ENCODE data around the gene COL25A1.

Gene COL25A1

DNA sequence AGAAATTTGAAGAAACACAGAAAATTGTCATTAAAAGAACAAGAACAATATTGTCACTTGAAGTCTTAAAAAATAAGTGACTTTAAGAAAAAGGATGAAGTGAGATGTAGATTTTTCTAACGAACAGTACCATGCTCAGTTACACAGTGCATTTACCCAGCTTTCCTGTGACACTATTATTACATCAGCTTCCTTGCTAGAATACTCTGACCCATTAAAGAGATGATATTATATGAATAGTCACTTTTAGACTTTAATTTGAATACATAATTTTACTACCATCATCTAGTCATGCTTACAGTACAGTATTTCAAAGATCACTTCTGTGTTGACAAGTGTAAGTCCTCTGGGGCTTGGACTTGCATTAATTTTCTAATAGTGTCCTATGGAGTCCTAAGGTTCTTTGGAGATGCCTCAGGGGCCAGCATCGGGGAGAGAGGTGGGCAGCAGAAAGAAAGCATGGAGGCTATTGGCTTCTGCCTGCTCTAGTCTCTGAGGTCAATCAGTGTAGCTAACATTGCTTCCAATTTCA is 10.7 kb downstream of the COL25A1 start:
- DNase-seq, result no peak

DNA sequence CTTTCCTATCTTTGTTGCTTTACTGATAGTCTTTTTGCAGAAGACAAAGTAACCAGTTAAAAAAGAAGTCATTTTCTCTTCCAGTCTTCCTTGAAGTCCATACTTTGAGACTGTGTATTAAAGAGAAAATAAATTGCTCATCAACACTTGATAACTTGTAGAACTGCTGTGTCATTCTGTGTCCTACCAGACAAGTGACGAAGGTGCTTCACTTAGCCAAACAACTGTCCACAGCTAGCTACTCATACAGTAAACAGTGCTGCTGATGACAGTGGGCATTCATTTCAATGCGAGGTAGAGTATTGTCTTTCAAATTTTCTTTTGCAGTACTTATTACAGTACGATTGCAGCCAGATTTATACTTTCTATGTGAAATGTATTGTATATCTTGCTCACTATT is 11.5 kb downstream of the COL25A1 start:
- DNase-seq, result no peak

DNA sequence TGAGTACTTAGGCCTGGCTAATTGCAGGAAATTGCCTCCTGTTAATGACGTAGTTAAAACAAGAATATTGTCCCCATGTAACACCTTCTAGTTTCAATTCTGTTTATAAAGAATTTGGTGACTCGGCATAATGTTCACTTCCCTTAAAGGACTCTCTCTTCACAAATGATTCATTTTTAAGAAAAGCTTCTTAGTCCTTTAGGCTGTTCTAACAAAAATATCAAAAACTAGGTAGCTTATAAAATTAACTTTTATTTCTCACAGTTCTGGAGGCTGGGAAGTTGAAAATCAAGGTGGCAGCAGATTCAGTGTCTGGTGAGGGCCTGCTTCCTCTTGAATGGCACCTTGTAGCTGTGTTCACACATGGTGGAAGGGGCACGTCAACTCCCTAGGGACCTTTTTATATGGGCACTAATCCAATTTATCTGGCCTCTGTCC is 23.8 kb downstream of the COL25A1 start:
- no peak for DNase-seq

DNA sequence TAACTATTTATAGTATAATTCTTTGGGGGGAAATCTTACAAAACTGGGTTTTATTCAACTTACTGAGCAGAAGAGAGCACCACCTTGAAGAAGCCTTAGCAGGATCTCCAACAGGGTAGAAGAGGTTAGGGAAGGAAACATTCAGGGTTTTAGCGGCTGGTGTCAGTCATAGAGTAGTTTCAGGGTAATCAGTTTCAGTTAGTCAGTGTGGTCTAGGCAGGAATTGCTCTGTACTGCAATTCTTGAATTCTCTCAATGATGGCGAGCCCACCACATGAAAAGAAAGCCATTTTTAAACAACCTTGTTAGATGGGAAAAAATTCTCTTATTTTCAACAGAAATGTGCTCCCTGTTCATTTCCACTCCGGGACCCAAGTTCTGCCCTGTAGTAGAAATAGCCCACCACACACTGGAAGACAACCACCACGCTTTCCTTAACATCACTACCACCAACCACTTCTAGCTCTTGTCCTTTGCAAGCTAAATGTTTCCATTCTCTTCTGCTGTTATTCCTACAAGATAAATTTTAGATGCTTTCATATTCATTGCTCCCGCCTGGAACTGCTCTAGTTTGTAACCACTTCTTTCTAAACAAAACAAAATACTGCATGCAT is 25.9 kb downstream of the COL25A1 start:
- DNase-seq, result no peak

DNA sequence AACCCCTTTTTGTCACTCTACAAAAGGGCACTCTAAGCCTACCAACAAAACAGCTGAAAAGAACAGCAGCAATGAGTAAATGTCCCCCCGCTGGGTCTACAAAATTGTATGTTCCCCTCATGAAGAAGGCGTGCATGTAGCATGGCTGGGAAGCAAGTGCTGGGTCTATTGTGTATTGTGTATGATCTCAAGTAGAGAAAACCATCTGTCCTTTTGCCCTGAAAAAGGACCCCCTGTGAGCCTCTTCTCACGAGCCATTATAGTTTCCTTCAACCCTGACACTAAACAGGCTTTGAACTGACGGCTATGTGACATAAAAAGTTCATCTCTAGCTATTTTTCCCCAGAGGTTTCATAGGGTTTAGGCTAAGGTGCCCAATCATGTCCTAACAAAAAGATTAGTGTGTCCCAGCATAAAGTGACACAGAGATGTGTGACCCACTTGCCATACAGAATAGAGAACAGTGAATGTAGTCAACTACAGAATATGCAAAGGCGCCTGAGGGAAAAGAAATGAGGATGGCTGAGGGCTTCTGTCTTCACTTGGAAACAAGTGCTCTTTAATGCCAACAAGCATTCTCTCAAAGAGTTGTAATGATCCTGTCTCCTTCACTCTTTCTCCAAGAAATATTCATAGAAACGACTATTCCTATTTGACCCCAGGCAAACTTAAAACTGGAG is 27.3 kb downstream of the COL25A1 start:
- DNase-seq, result no peak

DNA sequence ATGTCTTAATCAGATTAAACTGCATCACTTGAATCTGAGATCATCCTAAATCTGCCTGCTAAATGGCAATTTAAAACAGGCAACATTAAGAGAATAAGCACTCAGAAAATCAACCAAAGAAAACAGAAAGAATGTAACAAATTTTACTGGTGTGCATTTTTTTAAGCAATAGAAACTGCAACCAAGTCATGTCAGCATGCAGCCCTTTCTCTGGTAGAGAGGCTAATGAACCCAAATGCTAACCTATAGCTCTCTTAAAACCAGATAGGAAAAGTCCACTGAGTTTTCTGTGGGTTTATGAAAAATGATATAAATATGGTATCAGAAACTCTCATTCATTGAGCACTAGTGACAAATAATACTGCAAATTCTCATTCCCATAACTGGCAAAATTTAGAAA is 35.6 kb downstream of the COL25A1 start:
- no peak for DNase-seq

- no peak for DNase-seq
Measured at GRCh38 chr4:109266236-109266635, 36.2 kb downstream of the COL25A1 start.

DNA sequence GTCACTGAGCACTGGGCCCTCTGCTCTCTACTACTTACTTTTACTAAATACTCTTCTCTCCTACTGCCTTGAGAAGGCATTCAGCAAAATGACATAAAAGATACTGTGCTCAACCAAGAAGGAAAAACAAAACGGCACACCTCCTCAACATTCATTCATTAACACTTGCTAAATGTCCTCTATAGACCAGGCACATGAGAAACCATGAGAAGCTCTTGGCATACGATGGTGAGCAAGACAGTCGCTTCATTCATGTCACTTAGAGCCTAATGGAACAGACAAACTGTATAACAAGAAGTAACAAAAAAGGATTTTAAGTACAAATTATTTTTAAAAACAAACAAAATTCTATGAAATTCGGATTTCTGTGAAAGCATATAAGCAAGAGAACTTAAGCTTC is 38.7 kb downstream of the COL25A1 start:
- no peak for DNase-seq

DNA sequence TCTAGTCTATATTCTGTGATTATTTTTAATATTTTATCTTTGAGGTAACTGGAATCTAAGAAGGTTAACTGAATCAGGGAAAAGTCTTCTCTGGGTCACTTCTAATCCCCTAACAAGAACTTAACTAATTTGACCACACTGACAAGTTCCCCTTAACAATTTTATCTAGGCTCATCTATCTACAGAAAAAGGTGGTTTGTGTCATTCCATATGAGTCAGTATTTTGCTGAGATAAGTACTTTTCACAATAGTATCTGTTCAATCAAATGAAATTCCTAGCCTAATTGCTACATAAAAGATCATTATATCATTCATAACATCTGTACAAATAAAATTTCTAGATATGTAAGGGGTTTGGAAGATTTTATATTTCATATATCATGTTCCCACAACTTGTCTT is 45.6 kb downstream of the COL25A1 start:
- no peak for DNase-seq

- no peak for DNase-seq
Measured at GRCh38 chr4:109254845-109255244, 47.6 kb downstream of the COL25A1 start.

DNA sequence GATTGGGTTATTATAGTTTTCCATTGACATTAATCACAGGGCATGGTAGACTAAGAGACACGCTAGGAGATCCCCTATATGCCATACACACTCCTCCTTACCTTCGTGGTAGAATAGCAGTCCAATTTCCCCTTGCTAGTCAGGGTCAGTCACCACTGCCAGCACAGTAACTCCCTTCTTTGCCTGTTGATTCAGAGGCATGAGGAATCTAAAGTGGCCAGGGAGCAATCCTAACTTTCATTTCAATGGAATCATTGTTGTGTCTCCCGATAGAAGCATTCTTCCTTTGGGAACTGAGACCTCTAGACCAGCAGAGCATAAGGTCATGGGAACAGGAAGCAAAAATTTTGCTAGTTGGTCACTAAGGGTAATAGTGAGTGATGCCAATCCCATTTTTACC is 51.1 kb downstream of the COL25A1 start:
- DNase-seq, result no peak

GRCh38 chr4:109248322-109248900 is 54.0 kb downstream of the COL25A1 start:
- no peak for DNase-seq

- DNase-seq, result no peak
Measured at GRCh38 chr4:109243871-109244270, 58.6 kb downstream of the COL25A1 start.

DNA sequence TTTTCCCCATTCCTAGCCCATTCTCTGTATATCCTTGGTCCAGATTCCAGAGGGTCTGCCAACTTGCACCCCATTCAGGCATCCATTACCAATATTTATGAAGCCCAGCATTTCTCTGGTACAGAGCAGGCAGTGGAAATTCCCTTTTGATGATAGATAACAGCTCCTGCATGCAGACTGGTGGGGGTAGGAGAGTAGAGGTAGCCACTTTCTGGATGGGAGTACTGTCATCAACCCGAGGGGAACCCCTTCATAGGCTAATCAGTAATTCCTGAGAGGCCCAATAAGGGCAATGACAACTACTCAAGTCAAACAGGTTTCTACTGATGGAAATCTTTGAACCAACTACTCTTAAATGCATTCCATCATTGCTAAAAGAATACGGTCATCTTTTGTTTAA is 63.7 kb downstream of the COL25A1 start:
- no peak for DNase-seq

- DNase-seq, result no peak
Measured at GRCh38 chr4:109235683-109236082, 66.8 kb downstream of the COL25A1 start.

DNA sequence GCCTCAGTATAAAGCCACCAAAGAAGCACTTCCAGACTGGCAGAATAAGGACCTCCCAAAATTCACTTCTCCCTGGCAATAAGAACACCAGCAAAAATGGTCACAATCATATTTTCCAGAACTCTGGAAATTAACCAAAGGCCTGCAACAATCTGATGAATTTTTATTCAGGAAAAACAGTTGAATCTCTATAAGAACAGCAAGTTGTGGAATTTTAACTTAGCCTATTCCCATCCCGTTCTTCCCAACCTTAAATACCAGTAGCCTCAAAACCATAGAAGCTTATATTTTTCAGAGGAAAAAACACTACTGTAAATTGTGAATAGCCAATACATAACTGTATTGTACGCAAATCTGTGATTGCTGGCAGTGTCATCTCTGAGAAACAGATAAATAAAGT is 67.9 kb downstream of the COL25A1 start:
- DNase-seq, result no peak

GRCh38 chr4:109233570-109233969 is 68.9 kb downstream of the COL25A1 start:
- no peak for DNase-seq

DNA sequence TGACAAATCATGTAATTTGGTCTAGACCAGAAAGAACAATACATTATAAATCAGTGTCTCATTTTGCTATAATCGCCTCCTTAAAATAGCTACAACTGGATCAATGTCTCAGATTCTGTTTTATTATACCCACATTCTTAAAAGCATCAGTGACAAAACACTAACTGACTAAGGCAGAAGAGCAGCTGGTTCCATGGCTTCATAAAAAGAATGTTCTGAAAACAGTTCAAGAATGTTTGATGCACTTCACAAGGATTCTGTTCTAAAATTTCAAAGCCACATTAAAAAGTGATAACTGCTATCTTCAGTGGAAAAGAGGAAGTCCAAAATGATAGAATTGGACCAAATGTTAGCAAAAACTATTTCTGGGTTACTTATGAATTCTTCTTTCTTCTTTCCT is 69.8 kb downstream of the COL25A1 start:
- DNase-seq, result no peak

DNA sequence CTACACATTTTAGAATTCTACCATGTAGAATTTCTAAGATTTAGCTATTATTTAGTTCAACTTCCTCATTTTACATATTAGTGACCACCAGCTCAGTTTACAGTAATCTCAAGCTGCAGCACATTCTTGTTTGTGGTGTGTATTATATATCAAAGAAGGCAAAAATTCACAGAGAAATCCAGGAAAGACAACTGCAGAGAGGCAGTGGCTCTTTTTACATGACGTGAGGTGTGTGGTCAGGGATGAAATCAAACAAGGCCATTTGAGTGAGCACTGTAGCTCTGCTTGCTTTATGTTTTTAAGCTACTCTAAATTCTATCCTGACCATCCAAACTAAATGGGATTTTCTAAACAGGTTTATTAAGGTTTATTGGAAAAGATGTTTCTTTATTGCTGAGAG is 71.1 kb downstream of the COL25A1 start:
- DNase-seq, result no peak

DNA sequence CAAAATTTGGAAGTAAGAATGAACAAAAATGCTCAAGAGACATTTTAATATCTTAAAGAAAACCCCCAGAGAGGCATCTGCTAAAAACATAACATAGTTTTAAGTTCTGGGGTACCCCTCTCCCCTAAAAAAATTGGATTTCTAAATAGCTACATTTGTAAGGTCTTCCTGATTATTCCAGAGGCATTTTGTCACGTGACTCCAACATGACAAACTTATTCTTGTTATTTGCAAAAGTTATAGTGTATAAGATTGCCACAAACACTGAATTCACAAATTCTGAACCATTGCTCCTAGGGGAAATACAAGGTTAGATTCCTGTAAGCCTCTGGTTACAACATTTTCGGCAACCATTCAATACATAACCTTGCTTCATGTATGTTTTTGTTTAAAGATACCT is 73.4 kb downstream of the COL25A1 start:
- DNase-seq, result no peak

GRCh38 chr4:109218288-109218687 is 84.2 kb downstream of the COL25A1 start:
- no peak for DNase-seq

DNA sequence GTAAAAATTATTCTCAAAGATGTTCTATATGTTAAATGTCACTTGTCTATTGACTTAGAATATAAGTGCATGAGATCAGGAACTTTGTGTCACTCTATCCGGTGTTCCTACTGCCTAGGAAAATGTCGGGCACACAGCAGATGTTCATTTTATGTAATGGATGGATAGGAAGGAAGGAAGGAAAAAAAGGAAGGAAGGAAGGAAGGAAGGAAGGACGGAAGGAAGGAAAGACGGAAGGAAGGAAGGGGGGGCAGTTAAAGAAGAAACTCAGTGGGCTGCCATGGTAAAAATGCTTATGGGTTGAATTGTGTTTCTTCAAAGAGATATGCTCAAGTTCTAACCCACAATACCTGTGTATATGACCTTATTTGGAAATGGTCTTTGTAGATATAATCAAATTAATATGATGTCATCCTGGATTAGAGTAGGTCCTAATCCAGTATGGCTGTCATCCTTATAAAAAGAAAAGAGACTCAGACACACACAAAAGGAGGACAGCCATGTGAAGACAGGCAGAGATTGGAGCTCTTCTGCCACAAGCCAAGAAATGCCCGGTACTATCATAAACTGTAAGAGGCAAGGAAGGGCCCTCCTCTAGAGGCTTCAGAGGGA is 86.3 kb downstream of the COL25A1 start:
- DNase-seq, result no peak

DNA sequence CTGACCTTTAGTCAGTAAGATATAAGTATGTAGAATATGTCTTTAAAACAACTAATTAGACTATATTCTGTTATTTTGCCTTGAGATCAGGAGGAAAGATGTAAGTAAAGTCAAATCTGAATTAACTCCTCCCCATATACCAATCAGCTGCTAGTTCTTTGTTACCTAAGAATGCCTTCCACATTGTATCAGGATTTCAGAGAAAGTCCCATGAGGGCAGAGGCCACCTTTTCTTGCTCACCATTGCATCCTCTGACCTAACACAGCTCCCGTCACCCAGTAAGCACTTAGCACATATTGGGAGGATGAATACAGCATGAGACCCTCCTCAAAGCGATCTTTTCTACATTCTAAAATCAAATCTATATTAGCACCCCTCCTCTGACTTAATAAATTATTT is 87.0 kb downstream of the COL25A1 start:
- no peak for DNase-seq

Measured in NCI-H748 treated with DMSO at 0.1 percent for 48 hours (cell line).